NCI-H82 (cell line): Measurements from ENCODE around the gene UMPS.
A peak's percentile ranks its signal among the peaks of the same experiment; 100 is the strongest.
"Not testable (repeated sequence)": the region's sequence is repeated elsewhere in the genome, so short reads cannot be mapped to it uniquely, and the experiment has no call there.

Source experiments
- DNase-seq: peaks from one replicate; lab custom pipeline; 2025; lab: John Stamatoyannopoulos, UW

The UMPS gene

DNA sequence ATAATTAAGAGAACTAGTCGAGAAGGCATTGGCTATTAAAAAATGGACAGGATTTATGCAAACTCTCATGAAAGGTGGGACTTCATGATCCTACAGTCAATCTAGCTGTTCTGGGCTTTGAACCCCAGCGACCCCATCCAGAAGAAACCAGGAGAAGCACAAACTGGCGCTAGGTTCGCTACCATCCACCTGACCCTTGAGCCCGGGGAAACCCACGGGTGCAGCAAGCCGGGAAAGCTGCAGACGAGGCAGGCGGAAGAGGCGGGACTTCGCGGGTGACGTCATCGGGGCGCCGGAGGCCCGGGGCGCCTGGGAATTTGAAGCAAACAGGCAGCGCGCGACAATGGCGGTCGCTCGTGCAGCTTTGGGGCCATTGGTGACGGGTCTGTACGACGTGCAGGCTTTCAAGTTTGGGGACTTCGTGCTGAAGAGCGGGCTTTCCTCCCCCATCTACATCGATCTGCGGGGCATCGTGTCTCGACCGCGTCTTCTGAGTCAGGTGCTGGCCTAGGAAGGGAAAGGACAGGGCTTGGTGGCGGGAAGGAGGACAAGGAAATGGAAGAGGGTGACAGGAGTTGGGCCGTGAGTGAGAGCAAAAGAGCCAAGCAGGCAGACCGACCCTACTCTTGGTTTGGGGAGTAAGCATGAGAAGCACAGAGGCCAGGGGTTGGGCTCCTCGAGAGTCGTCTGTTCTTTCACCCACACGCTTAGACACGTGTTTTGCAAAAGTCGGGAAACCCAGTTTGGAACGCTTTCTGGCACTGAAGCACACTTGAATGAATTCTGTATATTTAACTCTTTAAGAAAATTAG is at the start of gene UMPS:
Gene UMPS (plus strand): TSS at position 324 of the 812 bp plus-strand sequence. CDS start 20 bp downstream, at position 344.
- peak; percentile 95 for DNase-seq

DNA sequence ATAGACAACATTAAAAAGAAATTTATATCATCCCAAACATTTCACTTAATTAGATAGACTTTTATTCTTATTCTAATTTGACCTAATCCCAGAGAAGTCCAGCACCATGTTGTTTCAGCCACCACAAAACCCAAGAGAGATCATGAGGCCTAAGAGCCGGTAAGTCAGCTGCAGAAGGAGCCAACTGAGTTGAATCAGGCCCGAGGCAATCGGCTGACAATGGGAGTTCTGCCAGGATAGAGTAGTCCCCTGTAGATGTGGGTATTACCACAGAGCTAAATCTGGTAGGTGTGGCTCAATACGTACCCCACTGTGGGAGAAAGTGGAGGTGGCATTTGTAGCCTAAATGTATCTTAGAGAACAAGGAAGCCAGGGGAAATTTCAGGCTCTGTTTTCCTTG is 49.7 kb upstream of the UMPS start:
- DNase-seq, result no peak

DNA sequence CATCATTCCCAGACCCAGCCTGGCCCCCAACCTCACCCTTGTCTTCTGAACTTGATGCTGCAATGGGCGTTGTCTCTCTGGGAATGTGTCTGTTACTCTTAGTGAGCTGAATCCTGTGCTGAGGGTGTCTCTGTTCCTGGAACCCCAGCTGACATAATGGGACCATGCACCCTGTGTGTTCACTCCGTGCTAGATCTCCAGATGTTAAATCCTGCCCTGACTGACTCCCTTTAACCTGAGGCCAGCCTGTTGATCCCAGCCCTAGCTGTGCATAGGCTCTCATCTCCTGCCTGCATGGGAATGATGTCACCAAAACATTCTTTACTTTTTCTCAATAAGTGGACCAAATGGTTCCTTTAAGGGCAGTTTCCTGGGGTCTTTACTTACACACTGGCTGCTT is 48.0 kb upstream of the UMPS start:
- DNase-seq, result no peak

DNA sequence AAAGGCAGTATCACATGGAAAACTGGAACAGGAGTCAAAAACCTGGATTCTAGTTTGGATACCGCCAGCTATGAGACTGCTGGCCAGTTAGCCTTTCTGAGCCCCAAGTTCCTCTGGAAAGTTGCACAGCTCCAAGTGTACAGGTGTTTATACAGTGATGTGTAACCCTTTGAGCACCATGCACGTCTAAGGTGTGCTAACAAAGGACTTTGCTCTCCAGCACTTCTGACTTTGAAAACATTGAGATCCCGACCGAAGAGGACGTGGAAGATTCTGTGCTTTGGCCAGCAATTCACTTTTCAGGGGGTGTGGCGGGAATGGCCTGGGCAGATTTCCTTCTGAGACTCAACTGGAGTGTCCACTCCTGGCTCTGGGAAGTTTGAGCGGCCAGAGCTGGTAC is 45.8 kb upstream of the UMPS start:
- no peak for DNase-seq

DNA sequence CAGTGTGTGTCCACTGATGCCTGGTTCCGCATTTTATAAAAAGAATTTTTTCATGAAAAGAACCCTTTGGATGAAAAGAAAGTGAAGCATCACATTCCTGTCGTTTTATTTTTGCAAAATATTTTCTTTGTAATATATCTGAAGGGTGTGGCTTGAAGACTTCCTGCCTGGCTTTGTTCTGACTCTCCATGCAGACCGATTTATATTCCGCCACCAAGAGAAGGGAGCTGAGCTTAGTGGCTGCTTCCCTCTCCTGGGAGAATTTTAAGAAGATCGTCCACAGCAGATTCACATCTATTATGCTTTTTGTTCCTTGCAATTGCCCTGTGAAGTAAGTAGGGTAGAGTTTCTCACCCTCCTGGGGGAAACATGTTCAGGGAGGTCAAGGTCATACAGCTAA is 45.2 kb upstream of the UMPS start:
- DNase-seq, result no peak

DNA sequence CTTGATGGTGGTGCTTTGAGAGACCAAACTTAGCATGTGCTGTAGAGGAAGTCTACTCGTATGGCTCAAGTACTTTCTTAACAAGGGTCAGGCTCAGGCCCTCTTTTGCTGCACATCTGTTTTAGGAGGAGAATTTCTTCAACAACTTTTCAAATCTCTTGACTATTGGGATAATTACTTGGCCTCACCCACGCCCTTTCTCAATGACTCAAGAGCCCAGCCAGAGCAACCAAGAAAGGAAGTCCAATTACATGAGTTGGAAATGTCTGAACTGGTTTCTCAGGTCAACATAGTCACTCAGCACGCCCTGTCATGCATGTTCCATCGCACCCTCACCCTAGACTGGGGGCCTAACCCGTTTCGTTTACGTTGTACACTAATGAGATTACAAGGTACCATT is 44.8 kb upstream of the UMPS start:
- no peak for DNase-seq

DNA sequence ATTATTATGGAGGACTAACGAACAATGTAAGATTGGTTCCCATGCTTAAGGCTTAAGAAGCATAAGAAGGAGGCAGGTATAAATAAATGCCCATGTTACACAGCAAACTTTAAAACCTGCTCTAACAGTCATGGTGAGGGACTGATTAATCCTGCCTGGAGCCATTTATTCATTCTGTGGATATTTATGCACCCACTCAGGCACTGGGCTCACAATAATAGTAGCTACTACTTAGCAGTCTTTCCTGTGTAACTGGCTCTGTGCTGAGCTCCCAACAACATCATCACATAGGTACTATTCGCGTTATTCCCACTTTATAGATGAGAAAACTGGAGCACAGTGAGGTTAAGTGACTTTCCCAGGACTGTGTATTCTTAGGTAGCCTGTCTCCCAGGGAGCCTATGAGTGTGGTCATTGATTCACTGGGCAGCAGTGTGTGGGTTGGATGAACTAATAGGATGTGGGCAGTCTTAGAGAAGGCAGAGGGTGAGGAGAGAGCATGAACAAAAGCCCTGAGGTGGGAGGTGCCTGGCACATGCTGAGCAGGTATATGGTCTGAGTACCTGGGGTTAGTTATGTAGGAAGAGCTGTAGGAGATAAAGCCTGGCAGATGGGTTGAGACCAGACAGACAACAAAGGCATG is 44.1 kb upstream of the UMPS start:
- no peak for DNase-seq

DNA sequence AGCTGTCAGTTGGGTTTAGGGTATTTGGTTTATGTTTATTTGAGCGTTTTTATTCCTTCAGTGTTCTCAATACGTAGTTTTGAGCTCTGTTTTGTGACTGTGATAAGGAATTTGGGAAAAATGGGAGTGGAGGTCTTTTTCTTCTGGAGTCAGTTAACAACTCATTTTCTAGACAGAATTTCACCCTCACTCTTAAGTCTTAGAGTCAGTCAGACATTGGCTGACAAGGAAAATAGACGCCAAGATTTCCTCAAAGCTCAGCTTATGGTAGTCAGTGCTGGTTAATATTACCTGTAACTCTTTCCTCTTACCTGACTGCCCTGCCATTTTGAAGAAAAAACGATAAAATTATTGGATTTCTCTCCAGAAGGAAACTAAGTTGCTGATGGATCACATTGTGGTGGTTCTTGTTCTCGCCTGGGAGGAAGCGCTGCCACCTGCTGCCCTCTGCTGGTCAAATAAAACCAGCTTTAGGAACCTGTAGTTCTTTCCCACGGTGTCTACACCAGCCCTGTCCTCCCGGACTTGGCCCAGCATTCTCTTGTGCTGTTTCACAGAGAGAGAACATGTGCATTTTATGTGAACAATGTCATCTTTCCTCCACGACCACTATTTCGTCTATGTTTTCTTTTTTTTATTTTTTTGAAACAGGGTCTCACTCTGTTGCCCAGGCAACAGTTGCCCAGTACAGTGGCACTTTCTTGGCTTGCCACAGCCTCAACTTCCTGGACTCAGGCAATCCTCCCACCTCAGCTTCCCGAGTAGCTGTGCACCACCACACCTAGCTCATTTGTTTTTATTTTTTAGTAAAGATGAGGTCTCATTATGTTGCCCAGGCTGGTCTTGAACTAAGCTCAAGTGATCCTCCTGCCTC is 41.4 kb upstream of the UMPS start:
- DNase-seq, result peak; percentile 84

DNA sequence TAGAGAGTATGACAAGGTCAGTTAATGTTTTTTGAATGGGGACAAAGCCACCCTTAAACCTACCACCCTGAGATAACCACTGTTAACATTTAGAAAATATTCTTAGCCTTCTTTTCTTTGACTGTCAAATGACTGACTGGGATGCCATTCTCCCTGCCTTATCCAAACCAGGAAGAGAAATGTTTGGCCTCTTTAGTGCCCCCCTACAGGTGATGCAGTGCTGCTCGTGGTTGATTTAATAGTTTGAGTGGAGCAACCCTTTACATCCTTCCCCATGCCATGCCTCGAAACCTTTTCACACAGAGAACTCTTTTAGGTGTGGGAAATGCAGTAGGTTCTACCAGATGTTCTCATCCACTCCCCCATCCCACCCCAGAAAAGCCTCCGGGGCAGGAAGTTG is 38.7 kb upstream of the UMPS start:
- DNase-seq, result no peak

DNA sequence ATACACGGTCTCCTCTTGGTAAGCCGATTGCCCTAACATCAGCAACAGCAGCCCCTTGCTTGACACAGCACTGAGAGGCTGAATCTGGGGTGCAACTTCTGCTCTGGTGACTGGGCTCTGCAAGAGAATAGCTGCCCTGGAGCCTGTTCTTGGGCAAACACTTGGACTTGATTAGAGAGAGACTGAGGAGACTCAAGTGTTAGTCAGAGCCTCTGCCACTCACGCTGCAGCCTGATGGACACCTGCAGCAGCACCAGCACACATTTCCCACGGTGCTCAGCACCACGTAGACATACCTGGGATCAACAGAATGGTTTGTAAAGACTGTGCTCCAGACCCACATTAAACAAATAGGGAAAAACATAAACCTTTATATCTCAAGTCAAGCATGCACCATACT is 35.8 kb upstream of the UMPS start:
- DNase-seq, result no peak

DNA sequence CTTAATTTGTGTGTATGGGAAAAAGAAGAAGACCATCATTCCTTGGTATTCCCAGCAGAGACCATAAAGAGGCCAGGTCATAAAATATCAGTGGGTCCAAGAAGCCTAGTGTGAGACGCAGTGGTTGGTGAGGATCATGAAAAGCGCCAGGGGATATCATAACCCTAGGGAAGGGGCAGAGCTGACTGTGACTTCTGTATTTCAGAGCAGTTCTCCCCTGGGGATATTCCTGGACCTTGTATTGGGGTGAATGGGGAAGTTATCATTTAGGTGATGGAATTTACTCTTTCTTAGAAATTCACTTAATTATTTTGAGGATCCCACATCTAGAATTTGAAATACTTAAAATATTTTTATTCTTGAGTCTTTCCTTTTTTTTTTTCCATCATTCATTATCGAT is 34.9 kb upstream of the UMPS start:
- no peak for DNase-seq

DNA sequence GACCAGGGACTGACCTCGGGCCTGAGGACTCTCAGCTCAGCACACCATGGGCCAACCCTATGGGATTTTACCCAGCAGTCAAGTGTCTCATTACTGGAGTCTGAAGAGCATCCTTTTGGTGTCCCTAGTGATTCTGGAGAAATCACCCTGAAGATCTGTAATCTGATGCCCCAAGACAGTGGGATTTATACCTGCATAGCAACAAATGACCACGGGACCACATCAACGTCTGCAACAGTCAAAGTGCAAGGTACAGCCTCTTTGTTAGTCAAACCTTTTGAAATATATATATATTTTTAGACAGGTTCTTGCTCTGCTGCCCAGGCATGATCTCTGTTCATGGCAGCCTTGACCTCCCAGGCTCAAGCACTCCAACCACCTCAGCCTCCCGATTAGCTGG is 34.2 kb upstream of the UMPS start:
- DNase-seq, result no peak

DNA sequence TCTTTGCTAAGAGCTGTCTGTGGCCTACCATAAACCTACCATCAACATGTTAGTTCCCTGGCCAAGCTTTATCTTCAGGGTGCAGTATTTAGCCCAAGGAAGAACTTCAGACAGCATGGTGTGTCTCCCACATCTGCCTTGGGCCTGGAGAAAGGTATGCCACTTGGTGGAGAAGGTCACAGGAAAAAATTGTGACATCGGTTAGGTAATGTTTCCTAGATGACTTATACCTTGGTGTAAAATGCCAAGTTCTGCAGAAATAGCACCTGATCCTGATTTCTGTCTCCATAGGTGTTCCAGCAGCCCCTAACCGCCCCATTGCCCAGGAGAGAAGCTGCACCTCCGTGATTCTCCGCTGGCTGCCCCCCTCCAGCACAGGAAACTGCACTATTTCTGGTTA is 33.0 kb upstream of the UMPS start:
- no peak for DNase-seq

DNA sequence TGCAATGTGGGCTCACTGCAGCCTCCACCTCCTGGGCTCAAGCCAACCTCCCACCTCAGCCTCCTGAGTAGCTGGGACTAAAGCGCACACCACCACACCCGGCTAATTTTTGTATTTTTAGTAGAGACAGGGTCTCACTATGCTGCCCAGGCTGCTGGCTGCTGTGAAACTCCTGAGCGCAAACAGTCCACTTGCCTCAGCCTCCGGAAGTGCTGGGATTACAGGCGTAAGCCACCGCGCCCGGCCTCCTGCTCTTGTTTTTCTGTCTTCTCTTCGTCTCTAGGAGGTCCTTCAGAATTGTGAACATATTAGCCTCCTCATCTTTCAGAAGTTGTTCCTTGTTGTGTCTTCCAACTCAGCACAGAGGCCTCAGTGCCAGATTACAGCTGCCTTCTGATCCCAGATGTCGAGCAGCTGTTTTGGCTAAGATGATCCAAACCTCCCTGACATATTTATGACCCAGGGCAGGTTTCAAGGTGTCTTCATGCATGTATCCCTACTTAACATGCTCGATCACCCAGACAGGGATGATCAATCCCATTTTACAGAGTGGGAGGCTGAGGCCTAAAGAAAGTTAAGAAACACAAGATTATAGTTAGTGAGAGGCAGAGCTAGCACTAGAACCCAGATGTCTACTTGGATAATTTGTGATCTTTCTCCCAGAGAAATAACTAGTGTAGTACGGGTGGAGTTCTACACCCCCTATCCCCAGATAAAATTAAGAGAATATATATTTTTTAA is 32.1 kb upstream of the UMPS start:
- peak; percentile 32 for DNase-seq

DNA sequence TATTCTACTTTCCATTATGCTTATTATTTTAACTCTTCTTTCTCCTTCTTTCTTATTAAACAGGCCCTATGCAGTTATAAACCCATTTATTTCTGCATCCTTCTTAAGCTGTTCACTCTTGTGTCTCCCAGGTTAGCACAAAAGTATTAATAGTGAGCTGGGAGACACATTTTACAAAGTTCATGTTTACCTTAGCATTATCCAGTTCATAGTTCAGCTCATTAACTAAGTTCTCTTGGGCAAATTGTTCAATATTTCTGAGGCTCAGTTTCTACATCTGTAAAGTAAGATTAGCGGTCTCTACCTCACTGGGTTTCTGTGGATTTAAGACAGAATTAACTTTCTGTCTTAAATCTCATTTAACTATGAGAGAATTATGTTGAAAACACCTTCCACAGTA is 31.2 kb upstream of the UMPS start:
- no peak for DNase-seq

DNA sequence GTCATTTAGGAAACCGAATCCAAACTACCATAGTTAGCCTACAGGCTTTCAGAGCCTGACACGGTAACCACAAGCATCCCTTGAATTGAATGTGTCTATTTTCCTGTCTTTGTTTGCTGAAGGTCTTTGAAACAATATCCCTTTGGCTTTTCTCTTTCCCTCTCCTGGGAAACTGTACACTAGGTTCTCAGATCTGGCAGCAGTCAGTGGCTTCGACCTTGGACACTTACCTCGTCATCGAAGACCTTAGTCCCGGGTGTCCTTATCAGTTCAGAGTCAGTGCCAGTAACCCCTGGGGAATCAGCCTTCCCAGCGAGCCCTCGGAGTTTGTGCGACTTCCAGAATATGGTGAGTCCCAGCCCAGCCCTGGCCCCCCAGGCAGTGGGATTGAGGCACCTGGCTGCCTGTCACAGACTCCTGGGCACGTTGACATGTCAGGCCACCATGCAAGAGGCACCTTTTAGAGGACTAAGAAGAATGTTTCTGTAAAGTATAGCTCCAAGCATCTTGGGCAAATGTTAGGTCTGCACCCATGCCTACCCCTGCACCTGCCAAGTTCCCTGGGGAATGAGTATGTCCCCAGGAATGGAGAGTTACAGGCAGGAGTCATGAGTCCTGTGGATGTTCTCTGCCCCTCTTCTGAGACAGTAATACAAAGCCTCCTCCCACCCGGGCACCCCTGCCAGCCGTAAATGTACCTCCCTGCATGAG is 30.4 kb upstream of the UMPS start:
- no peak for DNase-seq

DNA sequence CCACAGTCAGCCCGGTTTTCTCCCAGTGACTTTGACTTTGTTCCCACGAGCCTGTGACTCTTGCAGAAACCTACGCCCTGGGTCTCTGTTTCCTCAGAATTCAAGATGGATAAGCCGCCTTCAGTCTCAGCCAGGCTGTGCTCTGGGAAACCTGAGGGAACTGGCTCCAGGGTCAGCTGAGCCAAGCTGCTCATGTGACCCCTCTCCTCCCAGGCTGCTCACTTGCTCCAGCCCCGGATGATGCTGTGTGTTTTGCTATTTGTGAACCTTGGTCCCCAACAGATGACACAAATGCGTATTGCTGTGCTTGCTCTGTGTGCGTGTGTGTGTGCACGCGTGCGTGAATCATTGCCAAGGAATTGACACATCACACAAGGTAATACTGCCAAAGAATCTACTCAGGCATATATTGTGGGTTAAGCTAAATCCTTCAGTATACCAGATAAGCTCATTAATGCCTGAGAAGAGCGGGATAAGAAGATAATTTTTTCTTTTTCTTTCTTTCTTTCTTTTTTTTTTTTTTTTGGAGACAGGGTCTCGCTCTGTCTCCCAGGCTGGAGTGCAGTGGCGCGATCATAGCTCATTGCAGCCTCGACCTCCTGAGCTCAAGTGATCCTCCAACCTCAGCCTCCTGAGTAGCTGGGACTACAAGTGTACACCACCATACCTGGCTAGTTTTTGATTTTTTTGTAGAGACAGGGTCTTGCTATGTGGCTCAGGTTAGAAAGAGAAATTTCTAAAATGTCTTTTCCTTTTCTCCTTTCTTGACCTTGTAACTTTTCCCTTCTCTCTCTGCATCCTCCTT is 29.2 kb upstream of the UMPS start:
- peak; percentile 79 for DNase-seq

DNA sequence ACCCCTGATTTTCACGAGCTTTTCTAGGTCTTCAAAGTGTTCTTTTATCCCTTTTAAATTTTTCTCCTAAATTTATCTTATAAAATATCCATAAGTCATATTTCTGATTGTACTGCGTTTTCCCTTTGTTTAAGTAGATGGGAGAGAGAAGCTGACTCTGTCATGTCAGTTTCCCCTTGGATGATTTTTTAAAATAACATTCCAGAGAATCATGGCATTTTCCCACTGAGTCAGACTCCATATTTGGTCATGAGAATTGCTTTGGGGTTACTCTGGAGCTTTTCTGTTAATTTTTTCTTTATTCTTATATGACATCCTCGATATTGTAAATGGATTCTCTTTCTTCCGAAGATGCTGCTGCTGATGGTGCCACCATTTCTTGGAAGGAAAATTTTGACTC is 28.6 kb upstream of the UMPS start:
- no peak for DNase-seq

DNA sequence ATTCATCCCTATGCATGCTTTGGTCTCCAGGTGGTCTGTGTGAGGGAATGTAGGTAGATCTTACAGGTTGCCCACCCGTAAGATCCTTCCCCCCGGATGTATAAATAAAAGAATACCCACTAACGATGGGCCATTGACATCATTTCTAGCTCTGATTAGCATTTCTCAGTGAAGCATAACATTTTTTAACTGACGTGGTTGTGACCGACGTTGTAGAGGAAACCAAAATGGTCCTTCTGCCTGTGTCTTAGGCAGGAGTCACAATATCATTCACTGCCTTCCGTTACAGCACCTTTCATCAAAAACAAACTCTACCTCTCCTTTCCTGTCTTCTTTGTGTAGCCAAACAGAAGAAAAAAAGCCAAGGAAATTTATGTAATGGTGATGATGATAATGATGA is 27.3 kb upstream of the UMPS start:
- DNase-seq, result no peak

DNA sequence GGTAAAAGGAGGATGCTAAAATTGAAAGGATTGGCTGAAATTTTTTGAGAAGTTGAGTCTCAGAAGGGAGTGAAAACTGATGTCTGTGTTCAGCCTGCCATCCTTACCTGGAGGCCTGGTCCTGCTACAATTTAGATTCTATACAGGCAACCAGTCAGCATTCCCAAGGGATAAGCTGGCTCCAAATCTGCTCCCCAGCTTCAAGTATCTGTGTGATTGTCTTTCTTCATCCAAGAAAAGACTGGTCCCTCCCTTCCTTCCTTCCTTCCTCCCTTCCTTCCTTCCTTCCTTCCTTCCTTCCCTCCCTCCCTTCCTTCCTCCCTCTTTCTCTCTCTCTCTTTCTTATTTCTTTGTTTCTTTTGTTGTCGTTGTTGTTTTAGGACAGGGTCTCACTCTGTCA is 24.7 kb upstream of the UMPS start:
- DNase-seq, result no peak

DNA sequence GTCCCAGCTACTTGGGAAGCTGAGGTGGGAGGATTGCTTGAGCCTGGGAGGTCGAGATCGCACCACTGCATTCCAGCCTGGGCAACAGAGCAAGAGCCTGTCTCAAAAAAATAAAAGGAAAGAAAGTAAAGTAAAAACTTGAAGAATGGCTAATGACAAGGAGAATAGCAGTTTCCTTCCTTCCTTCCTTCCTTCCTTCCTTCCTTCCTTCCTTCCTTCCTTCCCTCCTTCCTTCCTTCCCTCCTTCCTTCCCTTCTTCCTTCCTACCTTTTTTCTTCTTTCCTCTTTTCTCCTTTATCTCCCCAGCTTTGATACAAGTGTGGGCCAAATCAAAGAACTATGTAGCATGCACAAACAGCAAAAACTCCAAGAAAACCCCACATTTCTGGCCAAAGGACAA is 23.0 kb upstream of the UMPS start:
- not testable (repeated sequence) for DNase-seq
